Osteoblast (primary cell): Measurements from ENCODE around the gene RTL10. TPM values are rescaled to one million over a fixed set of nuclear protein-coding genes. Genes with fewer than 3 reads are reported as not detected.
"Not testable (repeated sequence)": the region's sequence is repeated elsewhere in the genome, so short reads cannot be mapped to it uniquely, and the experiment has no call there.

Source experiments
- DNase-seq: peaks from one replicate; pipeline ENCODE4 v3.0.0; 2011; ENCODE audit warnings: low spot score, mixed read lengths; ENCODE audit not compliant: insufficient read length; ENCODE audit errors: missing footprints
- H2AFZ ChIP-seq: 2 replicates; pipeline ENCODE4 v1.6.0; 2011; ENCODE audit warnings: mild to moderate bottlenecking, low read length
- H3K27ac ChIP-seq: 2 replicates; pipeline ENCODE4 v1.5.1; 2011; ENCODE audit warnings: mild to moderate bottlenecking, low read depth, low read length, moderate library complexity
- H3K27me3 ChIP-seq: 2 replicates; pipeline ENCODE4 v1.6.0; 2012; ENCODE audit warnings: mild to moderate bottlenecking, control low read depth, inconsistent platforms, low read length, moderate library complexity; ENCODE audit not compliant: insufficient read depth
- H3K36me3 ChIP-seq: 2 replicates; pipeline ENCODE4 v1.5.1; 2011; ENCODE audit warnings: mild to moderate bottlenecking, low read length, control low read depth, moderate library complexity; ENCODE audit not compliant: insufficient read depth
- H3K4me1 ChIP-seq: 2 replicates; pipeline ENCODE4 v1.5.1; 2011; ENCODE audit warnings: mild to moderate bottlenecking, low read length, control low read depth, moderate library complexity; ENCODE audit not compliant: insufficient read depth
- H3K4me2 ChIP-seq: 2 replicates; pipeline ENCODE4 v1.6.0; 2011; ENCODE audit warnings: mild to moderate bottlenecking, low read length; ENCODE audit not compliant: insufficient read depth
- H3K4me3 ChIP-seq: fragments of 200-600 bp; sonication (generic); 3 replicates; pipeline ENCODE4 v1.5.1; 2012; ENCODE audit warnings: mild to moderate bottlenecking, low read length, inconsistent platforms; ENCODE audit not compliant: insufficient read depth
- H3K79me2 ChIP-seq: 2 replicates; pipeline ENCODE4 v1.6.0; 2012; ENCODE audit warnings: mild to moderate bottlenecking, low read length, control low read depth, inconsistent platforms; ENCODE audit not compliant: insufficient read depth
- H3K9me3 ChIP-seq: 2 replicates; pipeline ENCODE4 v1.5.1; 2011; ENCODE audit warnings: low read depth, low read length, control low read depth
- H4K20me1 ChIP-seq: 2 replicates; pipeline ENCODE4 v1.6.0; 2012; ENCODE audit warnings: mild to moderate bottlenecking, low read length, control low read depth; ENCODE audit not compliant: insufficient read depth
- total RNA-seq: library from RNA; depleted of rRNA; stranded (reverse); fragments of >200 nt; gene quantifications from 2 replicates; pipeline ENCODE4 v1.2.3, GENCODE V29; 2012
- TF ChIP-seq, protein P1 (sequence below): IDR thresholded peaks from 2 replicates; pipeline ENCODE4 v1.5.1; 2011; ENCODE audit warnings: mild to moderate bottlenecking, low read depth, low read length, moderate library complexity; ENCODE audit errors: extremely low read depth

Gene RTL10
- total RNA-seq, 1 donor, result 11.9 TPM

- Histone ChIP-seq H3K36me3 (peaks cover 5% of the 10 kb centered on the region), H2AFZ (no peak overlapping the region), H4K20me1 (no peaks in the 10 kb centered on the region), H3K79me2 (peaks cover 9% of the 10 kb centered on the region), H3K9me3 (no peaks in the 10 kb centered on the region), H3K4me2 (no peak overlapping the region), H3K27ac (no peak overlapping the region), H3K27me3 (no peaks in the 10 kb centered on the region), H3K4me3 (no peak overlapping the region), H3K4me1 (peaks cover 38% of the 10 kb centered on the region)
- DNase-seq, result peak; percentile 75
- TF ChIP-seq, protein P1, sequence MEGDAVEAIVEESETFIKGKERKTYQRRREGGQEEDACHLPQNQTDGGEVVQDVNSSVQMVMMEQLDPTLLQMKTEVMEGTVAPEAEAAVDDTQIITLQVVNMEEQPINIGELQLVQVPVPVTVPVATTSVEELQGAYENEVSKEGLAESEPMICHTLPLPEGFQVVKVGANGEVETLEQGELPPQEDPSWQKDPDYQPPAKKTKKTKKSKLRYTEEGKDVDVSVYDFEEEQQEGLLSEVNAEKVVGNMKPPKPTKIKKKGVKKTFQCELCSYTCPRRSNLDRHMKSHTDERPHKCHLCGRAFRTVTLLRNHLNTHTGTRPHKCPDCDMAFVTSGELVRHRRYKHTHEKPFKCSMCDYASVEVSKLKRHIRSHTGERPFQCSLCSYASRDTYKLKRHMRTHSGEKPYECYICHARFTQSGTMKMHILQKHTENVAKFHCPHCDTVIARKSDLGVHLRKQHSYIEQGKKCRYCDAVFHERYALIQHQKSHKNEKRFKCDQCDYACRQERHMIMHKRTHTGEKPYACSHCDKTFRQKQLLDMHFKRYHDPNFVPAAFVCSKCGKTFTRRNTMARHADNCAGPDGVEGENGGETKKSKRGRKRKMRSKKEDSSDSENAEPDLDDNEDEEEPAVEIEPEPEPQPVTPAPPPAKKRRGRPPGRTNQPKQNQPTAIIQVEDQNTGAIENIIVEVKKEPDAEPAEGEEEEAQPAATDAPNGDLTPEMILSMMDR, result no peak
Observed at GRCh38 chr22:19884161-19884953, 29.7 kb upstream of the RTL10 start.

DNA sequence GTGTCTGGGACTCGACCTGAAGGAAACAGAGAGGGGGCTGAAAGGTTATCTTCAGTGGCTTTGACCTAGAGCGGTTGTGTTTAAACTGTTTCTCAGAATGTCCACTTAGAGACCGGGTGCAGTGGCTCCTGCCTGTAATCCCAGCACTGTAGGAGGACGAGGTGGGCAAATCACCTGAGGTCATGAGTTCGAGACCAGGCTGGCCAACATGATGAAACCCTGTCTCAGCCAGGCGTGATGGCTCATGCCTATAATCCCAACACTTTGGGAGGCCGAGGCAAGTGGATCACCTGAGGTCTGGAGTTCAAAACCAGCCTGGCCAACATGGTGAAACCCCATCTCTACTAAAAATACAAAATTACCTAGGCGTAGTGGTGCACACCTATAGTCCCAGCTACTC is 28.8 kb upstream of the RTL10 start:
- peaks cover 46% of the 10 kb centered on the region for H3K4me1 ChIP-seq
- not testable (repeated sequence) for H2AFZ ChIP-seq, H3K79me2 ChIP-seq, H3K36me3 ChIP-seq, H3K4me2 ChIP-seq, H3K4me3 ChIP-seq, H3K9me3 ChIP-seq, H3K27me3 ChIP-seq, H3K27ac ChIP-seq, H4K20me1 ChIP-seq
- DNase-seq, result peak; percentile 30

- Histone ChIP-seq H3K4me1 (peaks cover 54% of the 10 kb centered on the region), H3K4me3 (no peak overlapping the region), H3K9me3 (no peaks in the 10 kb centered on the region), H3K36me3 (peaks cover 5% of the 10 kb centered on the region), H3K27ac (peak overlapping the region; percentile 87), H3K4me2 (no peak overlapping the region), H2AFZ (no peak overlapping the region), H3K27me3 (no peaks in the 10 kb centered on the region), H3K79me2 (peaks cover 9% of the 10 kb centered on the region), H4K20me1 (no peaks in the 10 kb centered on the region)
- TF ChIP-seq, protein P1, result no peak
- DNase-seq, result peak; percentile 44
Observed at GRCh38 chr22:19882446-19883381, 28.0 kb upstream of the RTL10 start.

DNA sequence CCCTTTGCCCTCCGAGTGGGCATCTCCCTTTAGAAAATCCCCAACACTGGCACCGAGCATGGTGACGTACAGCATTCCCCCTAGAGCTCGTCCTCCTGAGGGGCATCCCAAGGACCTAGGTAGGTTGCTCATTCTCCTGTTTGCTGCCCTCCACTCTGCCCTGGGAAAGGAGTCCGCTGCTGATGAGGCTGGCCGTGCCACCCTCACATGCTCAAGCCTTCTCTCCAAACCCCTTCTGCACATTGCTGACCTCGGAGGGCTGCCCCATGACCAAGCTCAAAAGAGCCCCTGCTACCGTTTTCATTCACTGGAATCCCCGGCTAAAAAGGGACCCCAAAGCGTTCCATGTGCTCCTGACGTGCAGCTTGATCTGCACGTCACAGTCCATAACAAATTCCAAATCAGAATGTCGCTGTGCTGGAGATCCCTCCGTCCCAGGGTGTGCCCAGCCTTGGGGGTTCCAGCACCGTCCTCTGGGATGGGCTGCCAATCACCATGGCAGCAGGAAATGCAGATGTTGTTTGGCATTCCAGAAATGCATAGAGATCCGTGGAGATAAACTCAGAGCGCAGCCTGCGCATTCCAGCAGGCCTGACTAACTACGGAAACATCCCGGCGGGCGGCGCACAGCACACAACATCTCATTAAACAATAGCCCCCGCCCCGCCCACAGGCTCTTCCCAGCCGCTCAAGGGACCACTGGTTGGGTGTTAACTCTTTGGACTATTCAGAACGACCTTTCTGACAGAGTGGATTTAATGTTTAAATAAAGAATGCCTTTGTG is 26.3 kb upstream of the RTL10 start:
- peak; percentile 99 for DNase-seq
- no peak overlapping the region for H2AFZ ChIP-seq
- H3K4me2 ChIP-seq, result peak overlapping the region; percentile 68
- no peaks in the 10 kb centered on the region for H3K9me3 ChIP-seq
- H3K4me1 ChIP-seq, result peaks cover 57% of the 10 kb centered on the region
- peak overlapping the region; percentile 87 for H3K27ac ChIP-seq
- H3K36me3 ChIP-seq, result peaks cover 5% of the 10 kb centered on the region
- TF ChIP-seq, protein P1, result no peak
- no peaks in the 10 kb centered on the region for H4K20me1 ChIP-seq
- H3K79me2 ChIP-seq, result peaks cover 9% of the 10 kb centered on the region
- no peaks in the 10 kb centered on the region for H3K27me3 ChIP-seq
- H3K4me3 ChIP-seq, result peak overlapping the region; percentile 29
